Stimulated activated CD4-positive, alpha-beta T cell treated with anti-CD3 and anti-CD28 coated beads, Interleukin-15, amount 100 ng/mL, for 1 hour (primary cell): ENCODE results near the gene CEP97.
A peak's percentile ranks its signal among the peaks of the same experiment; 100 is the strongest.
"Not testable (repeated sequence)": the region's sequence is repeated elsewhere in the genome, so short reads cannot be mapped to it uniquely, and the experiment has no call there.

Experiments
- DNase-seq, 2 donors: peaks; one replicate each; pipeline ENCODE4 v3.0.0-alpha.2; 2020; ENCODE audit warnings: low read depth in 1 of 2, low spot score in 1 of 2

The CEP97 gene, protein sequence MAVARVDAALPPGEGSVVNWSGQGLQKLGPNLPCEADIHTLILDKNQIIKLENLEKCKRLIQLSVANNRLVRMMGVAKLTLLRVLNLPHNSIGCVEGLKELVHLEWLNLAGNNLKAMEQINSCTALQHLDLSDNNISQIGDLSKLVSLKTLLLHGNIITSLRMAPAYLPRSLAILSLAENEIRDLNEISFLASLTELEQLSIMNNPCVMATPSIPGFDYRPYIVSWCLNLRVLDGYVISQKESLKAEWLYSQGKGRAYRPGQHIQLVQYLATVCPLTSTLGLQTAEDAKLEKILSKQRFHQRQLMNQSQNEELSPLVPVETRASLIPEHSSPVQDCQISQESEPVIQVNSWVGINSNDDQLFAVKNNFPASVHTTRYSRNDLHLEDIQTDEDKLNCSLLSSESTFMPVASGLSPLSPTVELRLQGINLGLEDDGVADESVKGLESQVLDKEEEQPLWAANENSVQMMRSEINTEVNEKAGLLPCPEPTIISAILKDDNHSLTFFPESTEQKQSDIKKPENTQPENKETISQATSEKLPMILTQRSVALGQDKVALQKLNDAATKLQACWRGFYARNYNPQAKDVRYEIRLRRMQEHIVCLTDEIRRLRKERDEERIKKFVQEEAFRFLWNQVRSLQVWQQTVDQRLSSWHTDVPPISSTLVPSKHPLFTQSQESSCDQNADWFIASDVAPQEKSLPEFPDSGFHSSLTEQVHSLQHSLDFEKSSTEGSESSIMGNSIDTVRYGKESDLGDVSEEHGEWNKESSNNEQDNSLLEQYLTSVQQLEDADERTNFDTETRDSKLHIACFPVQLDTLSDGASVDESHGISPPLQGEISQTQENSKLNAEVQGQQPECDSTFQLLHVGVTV

DNA sequence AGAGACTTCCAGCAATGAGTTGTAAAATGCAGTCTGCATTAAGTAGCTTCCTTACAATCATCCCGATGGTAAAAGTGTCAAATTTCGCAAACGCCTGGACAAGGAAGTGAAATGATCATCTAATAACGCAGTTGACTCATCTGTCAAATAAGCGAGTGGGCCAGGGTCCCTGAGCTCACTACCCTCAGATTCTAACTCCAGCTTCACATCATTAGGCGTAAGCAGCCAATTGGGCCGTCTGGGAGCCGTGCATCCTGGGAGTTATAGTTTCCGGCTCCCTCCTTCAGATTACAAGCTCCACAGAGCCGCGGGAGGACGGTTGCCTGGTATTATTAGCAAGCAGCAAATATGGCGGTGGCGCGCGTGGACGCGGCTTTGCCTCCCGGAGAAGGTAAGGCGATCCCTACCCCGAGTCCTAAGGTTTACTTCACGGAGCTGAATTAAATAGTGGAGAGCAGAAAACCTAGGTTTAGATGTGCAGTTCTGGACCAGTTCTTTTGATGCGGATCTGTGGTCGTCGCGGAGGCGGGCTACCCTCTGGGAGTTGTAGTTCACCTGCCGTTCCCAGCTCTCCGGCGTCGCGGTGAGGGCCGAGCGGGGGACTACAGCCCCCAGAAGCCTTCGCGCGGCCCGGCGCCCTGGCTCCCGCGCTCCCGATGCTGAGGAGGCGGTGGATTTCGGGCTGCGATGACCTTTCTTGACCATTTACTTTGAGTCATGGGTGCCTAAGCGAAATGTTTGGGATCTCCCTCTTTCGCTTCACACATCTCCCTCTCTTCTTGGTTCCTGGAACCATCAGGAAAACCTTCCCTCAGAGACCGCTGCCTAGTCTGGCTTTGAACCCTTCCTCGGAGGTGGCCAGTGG, at the start of gene CEP97:
Gene CEP97 (plus strand): TSS at position 286 of the 865 bp plus-strand sequence. CDS start 63 bp downstream, at position 349.
- DNase-seq, result peak; percentile 65 to 80

DNA sequence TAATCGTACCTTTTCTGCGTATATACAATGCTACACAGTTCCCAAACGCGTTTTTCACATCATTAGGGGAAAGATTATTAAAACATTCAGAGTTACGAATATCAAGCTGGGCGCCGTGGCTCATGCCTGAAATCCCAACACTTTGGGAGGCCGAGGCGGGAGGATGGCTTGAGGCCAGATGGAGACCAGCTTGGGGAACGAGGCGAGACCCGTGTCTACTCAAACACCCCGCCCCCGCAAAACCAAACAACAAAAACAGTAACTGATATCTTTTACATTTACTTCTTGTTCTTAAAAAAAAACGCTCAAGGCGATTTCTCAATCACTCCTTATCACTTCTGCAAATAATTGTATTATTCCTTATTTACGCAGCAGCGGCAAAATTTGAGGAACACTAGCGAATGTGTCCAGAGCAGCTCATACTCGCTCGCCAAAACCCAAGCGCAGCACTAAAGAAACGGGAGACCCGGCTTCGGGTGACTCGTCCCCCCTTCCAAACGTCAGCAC, 48.7 kb upstream of the CEP97 start:
- DNase-seq, result no peak

DNA sequence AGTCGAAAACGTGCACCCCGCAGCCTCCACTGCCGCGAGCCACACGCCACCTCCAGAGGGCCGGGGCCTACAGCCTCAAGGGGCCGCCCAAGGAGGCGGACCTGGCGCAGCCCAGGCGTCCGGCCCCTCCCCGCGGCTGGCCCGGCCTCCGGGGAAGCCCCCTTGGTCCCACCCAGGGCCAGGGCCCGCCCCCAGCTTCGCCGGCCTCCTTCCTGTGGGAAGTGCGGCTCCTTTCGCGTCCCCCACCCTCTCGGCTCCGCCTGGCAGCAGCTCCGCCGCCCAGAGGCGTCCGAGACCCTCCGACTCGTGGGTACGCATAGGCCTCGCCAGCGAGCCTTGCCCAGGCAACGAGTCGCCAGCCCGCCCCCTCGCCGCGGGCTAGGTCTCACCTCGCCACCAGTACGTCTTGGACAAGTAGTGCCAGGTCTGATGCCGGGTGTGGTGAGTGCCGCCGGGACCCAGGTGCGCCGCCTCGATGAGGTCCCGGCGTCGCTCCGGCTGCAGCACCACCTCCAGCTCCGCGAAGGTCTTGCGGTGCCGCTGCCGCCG, 48.1 kb upstream of the CEP97 start:
- DNase-seq, result peak; percentile 89 to 97

DNA sequence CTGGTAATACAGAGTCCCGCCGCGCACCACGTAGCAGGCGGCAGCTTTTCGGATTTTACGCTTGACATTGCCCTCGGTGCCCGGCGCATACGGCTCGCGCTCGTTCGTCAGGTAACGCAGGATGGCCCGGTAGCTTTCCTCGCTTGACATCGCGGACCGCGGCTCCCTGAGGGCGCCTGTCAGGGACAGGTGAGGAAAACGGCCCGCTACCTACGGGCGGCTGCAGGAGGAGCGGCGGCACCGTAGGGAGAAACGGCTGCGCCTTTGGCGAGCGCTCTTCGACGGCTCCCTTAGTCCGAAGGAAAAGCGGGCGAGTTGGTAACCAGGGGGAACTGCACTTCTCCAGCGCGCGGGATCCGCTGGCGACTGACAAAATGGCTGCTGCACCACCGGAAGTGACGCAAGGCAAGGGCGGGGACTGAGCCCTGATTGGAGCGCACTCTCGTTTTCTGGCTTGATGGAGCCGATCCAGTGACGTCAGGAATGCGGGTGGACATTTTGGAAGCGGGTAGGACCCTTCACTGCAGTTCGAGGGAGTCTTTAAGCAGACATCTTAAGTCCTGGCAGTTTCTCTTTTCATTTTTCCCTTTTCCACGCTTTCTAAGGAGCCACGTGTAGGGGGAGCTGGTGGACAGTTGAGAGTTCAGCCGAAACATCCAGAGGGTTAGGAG, 47.5 kb upstream of the CEP97 start, which contains the start of gene ZBTB11:
Gene ZBTB11 (minus strand): TSS at position 368 of the 671 bp plus-strand sequence. CDS start 218 bp downstream, at position 150.
- peak; percentile 98 to 99 for DNase-seq

DNA sequence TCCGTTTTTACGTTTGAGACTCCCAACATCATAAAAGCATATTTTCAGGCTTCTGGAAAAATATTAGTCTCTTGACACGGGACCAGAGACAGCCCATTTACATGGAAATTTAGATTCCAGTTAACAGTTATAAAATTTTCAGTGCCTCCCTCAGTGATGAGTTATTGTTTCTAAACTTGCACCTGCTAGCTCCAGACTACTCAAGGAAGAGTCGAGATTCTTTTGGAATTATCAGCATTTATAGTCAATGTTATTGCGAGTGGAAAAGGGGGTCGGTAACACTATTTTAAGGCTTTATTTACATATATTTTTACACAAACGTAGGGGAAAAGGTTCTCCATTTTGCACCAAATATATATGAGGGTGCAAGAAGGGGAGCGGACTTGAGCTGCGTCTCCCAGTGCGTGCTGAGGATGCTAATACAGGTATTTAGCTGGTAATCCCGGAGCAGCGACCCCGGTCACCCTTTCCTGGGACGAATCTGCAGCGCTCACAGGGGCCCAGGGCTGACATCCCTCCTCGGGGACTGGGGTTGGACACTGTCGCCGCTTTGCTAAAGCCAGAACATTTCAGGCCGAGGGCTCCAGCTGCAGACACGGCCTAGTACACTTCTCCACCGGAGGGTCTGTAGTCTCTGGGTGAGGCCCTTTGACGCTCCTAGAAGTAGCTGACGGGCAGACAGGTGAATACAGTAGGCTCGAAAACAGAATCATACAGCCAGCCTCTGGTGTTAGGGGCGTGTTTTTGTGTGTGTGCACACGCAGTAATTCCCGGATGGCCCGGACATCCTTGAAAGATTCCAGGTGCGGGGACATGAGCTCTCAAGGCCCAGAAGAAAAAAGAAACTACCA, 46.8 kb upstream of the CEP97 start:
- no peak for DNase-seq

DNA sequence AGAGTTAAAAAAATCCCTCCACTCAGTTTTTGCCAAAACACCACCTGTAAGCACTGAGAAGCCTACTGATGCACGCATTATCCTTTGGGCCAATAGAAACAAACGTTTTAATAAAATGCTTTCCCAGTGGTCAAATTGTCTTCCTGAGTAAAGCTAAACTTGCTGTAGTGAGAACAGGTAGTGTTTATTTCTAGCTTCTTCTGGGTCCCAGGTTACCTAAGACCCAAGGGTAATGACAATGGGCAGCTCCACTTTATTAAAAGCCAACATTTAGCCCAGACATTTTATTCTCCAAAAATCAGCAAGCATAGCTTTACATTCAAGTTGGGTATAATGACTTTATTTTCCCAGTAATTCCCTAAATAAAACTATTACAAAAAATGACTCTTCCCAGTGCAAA, 45.6 kb upstream of the CEP97 start:
- DNase-seq, result not testable (repeated sequence)

DNA sequence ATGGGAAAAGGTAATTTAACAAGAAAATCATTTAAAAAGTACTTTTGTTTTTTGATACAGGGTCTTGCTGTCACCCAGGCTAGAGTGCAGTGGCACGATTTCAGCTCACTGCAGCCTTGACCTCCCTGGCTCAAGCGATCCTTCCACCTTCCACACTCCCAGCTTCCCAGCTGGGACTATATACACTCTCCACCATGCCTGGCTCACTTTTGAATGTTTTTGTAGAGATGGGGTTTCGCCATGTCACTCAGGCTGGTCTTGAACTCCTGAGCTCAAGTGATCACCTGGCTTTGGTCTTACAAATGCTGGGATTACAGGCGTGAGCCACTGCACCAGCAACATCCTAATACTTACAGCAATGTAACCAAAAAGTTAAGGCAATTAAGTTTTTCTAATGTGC, 43.9 kb upstream of the CEP97 start:
- DNase-seq, result no peak

DNA sequence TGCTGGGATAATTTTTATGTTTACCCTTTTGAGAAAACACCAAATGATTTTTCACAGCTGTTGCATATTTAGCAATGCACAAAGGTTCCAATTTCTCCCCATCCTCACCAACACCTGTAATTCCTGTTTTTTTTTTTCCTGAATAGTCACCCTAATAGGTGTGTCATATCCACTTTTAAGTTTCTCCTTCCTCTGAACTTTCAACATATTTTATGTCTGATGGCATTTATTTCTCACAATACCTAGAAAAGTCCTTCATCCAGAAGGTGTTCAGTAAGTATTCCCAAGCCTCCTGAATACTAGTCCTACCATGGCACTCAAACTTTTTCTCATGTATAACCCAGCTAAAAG, 39.4 kb upstream of the CEP97 start:
- DNase-seq, result no peak

DNA sequence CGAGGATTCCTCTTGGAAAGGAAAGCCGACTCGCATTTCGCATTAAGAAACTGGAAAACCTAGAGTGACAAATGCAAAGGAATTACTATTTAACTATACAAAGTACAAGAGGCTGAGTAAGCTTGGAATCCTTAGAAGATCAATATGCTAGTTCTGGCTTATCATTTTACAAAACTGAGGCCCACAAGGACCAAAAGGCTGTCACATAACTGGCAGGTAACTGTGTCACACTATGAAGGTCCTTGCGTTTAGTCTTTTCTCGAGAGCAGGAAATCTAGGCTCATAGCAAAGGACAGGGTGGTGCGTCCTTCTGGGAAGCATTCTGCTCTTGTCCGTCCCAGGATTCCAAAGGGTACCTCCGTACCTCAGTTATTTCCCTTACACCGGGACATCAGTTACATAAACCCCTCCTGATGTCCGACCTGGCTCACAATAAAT, 38.5 kb upstream of the CEP97 start:
- no peak for DNase-seq

DNA sequence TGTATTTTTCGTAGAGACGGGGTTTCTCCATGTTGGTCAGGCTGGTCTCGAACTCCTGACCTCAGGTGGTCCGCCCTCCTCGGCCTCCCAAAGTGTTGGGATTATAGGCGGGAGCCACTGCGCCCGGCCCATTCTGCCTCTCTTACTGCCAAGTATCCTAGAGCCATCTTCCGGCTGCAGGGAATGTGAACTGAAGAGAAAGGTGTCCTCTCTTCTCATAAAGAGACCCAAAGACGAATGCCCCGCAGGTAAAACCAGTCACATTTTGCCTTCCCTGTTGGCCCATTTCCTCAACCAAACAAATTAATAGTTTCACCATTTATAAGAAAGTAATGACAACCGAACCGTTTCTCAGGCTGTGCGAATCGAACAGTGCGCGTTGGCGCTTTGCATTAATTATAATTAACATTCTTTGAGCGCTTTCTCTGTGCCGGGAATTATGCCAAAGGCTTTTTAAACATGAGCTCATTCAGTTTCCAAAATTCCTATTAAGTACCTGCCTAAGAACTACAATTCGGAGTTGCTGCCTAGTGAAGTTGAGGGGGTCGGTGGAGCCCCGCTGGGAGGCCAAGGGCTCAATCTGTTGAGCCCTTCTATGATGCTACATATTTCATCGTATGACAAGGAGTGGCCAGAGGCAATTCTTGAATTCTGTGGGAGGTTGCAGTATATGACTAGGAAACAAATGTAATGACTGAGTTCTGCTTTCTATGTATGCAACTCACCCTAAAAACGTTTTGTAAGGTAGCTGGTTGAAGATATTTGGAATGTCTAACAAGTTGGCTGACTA, 37.1 kb upstream of the CEP97 start:
- DNase-seq, result no peak

DNA sequence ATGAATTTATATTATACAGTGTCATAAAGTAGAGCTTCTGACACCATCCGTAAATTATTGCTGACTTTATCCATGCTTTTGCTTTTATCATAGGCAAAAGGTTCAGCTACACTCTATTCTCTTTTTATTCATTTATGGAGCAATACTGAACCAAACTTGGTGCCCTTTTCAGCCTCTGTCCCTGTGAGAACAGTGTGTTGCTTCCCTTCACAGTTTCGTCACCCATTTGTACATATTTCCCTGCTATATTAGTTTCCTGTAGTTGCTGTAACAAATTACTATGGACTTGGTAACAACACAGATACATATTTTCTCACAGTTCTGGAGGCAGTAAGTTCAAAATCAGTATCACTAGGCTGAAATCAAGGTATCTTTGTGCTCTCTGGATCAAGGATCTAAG, 35.1 kb upstream of the CEP97 start:
- no peak for DNase-seq

DNA sequence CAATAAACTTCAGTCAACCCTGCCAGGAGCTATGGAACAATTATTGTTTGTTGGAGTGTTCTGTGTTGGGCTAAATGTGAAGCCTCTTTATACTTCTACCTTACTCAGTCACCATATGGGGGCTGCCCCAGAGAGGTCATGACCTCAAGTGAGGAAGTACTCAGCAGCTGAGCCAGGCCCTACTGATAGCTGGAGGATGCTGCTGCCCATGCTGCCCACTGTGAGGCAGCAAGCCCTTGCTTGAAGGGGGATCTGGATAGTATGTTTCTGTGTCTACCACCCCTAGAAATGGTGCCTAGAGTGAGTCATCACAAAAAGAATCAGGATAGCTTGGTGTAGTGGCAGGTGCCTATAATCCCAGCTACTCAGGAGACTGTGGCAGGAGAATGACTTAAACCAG, 33.4 kb upstream of the CEP97 start:
- no peak for DNase-seq

DNA sequence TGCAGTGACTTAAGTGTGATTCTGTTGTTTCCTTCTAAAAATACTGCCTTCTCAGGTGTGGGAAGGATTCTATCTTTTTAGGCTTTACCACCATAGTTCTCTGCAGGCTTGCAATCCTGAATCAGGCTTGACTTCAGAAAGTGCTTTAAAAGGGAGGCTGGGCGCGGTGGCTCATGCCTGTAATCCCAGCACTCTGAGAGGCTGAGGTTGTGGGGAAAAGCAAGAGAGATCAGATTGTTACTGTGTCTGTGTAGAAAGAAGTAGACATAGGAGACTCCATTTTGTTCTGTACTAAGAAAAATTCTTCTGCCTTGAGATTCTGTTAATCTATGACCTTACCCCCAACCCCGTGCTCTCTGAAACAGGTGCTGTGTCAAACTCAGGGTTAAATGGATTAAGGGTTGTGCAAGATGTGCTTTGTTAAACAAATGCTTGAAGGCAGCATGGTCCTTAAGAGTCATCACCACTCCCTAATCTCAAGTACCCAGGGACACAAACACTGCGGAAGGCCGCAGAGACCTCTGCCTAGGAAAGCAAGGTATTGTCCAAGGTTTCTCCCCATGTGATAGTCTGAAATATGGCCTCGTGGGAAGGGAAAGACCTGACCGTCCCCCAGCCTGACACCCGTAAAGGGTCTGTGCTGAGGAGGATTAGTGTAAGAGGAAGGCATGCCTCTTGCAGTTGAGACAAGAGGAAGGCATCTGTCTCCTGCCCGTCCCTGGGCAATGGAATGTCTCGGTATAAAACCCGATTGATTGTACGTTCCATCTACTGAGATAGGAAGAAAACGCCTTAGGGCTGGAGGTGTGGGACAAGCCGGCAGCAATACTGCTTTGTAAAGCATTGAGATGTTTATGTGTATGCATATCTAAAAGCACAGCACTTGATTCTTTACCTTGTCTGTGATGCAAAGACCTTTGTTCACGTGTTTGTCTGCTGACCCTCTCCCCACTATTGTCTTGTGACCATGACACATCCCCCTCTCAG, 32.4 kb upstream of the CEP97 start:
- DNase-seq, result not testable (repeated sequence)

DNA sequence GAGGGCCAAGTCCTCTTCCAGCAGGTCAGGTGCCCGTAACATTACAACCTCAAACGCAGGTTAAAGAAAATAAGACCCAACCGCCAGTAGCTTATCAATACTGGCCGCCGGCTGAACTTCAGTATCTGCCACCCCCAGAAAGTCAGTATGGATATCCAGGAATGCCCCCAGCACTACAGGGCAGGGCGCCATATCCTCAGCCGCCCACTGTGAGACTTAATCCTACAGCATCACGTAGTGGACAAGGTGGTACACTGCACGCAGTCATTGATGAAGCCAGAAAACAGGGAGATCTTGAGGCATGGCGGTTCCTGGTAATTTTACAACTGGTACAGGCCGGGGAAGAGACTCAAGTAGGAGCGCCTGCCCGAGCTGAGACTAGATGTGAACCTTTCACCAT, 30.9 kb upstream of the CEP97 start:
- DNase-seq, result not testable (repeated sequence)

DNA sequence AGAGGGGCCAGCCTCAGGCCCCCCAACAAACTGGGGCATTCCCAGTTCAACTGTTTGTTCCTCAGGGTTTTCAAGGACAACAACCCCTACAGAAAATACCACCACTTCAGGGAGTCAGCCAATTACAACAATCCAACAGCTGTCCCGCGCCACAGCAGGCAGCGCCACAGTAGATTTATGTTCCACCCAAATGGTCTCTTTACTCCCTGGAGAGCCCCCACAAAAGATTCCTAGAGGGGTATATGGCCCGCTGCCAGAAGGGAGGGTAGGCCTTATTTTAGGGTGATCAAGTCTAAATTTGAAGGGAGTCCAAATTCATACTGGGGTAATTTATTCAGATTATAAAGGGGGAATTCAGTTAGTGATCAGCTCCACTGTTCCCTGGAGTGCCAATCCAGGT, 29.6 kb upstream of the CEP97 start:
- not testable (repeated sequence) for DNase-seq

DNA sequence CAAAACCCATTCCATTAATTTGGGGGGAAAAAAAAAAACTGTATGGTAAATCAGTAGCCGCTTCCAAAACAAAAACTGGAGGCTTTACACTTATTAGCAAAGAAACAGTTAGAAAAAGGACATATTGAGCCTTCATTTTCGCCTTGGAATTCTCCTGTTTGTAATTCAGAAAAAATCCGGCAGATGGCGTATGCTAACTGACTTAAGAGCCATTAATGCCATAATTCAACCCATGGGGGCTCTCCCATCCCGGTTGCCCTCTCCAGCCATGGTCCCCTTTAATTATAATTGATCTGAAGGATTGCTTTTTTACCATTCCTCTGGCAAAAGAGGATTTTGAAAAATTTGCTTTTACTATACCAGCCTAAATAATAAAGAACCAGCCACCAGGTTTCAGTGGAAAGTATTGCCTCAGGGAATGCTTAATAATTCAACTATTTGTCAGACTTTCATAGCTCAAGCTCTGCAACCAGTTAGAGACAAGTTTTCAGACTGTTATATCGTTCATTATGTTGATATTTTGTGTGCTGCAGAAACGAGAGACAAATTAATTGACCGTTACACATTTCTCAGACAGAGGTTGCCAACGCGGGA, 28.5 kb upstream of the CEP97 start:
- no peak for DNase-seq
